Activated CD4-positive, alpha-beta T cell treated with anti-CD3 and anti-CD28 coated beads, Interleukin-2, amount 10 ng/mL, durations not matched to agents 24 days and 14 days (primary cell): ENCODE measurements around the gene EGFLAM. TPM values are rescaled to one million over a fixed set of nuclear protein-coding genes. Genes with fewer than 3 reads are reported as not detected.

Experiments used
- DNase-seq: peaks from one replicate; pipeline ENCODE4 v3.0.0; 2022
- H3K27ac Mint-ChIP-seq: one replicate; pipeline ENCODE4 v1.8.0; 2022; ENCODE audit warnings: mild to moderate bottlenecking, mixed read lengths
- H3K27me3 Mint-ChIP-seq: one replicate; pipeline ENCODE4 v1.8.0; 2022; ENCODE audit warnings: mixed read lengths
- H3K36me3 Mint-ChIP-seq: one replicate; pipeline ENCODE4 v1.8.0; 2022; ENCODE audit warnings: low read depth, mild to moderate bottlenecking, mixed read lengths
- H3K4me1 Mint-ChIP-seq: one replicate; pipeline ENCODE4 v1.8.0; 2021; ENCODE audit warnings: mixed read lengths
- H3K4me3 Mint-ChIP-seq: one replicate; pipeline ENCODE4 v1.8.0; 2022; ENCODE audit warnings: mild to moderate bottlenecking, moderate library complexity, mixed read lengths
- H3K9me3 Mint-ChIP-seq: one replicate; pipeline ENCODE4 v1.8.0; 2021; ENCODE audit warnings: mixed read lengths
- intact Hi-C: fragments of 100-400 bp; cut with micrococcal nuclease; formaldehyde crosslinking; loops from one replicate; pipeline ENCODE4 v1.15.1; 2023
- total RNA-seq: library from RNA; stranded (reverse); gene quantifications from 2 replicates; pipeline ENCODE4 v1.2.3, GENCODE V29; 2022

The EGFLAM gene
- total RNA-seq, 1 donor from 2014 or later = not detected

GRCh38 chr5:38360323-38361061, 102.1 kb downstream of the EGFLAM start:
- intact Hi-C loops = no loop called here
- Mint-ChIP-seq H3K4me1 (no peaks in the 10 kb centered on the region), H3K27ac (no peak overlapping the region), H3K36me3 (no peaks in the 10 kb centered on the region), H3K4me3 (no peak overlapping the region), H3K9me3 (no peaks in the 10 kb centered on the region), H3K27me3 (no peaks in the 10 kb centered on the region)
- no peak for DNase-seq

DNA sequence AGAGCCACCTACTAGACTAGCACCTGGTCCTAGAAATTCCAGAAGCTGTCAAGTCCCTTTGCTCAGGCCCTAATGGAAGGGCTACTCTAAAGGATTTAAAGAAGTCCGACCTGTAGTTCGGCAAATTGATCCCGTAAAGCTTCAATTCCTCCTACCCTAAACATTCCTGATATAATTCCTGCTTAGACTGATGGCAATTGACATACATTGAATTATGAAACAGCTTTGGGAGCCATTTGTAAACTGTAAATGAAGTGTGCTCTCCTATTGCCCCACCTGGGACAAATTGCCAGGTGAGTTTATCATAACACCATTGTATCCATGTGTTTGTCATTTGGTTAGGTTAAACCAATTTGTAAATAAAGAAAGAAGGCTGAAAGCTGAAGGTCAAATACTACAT, 104.4 kb downstream of the EGFLAM start:
- intact Hi-C loops = no loop called here
- Mint-ChIP-seq H3K27ac (no peak overlapping the region), H3K36me3 (no peaks in the 10 kb centered on the region), H3K4me1 (no peaks in the 10 kb centered on the region), H3K9me3 (no peaks in the 10 kb centered on the region), H3K27me3 (no peaks in the 10 kb centered on the region), H3K4me3 (no peak overlapping the region)
- DNase-seq = no peak

DNA sequence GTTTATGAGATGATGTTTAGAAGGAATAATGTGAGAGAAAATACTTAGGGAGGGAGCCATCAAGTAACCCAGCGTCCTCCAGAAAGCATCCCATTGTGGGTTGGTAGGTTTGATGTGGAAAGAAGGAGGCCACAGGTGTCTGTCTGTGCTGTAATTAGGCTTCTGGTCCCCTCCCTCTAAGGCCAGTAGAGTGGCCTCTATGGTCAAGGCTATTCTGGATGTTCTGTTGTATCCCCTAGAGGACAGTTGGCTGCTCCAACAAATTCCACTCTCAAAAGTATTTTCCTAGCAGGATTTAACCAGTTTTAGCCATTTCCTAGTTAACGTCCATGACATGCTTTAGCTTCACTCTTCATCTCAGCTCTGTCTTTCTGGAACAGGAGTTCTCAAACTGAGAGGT, 106.5 kb downstream of the EGFLAM start:
- Mint-ChIP-seq H3K4me1 (peaks cover 6% of the 10 kb centered on the region), H3K36me3 (no peaks in the 10 kb centered on the region), H3K9me3 (no peaks in the 10 kb centered on the region), H3K27ac (no peak overlapping the region), H3K4me3 (no peak overlapping the region), H3K27me3 (peaks cover 4% of the 10 kb centered on the region)
- intact Hi-C loops = no loop called here
- DNase-seq = no peak

- Mint-ChIP-seq H3K27ac (no peak overlapping the region), H3K4me1 (peaks cover 6% of the 10 kb centered on the region), H3K9me3 (no peaks in the 10 kb centered on the region), H3K4me3 (no peak overlapping the region), H3K27me3 (peaks cover 4% of the 10 kb centered on the region), H3K36me3 (no peaks in the 10 kb centered on the region)
- intact Hi-C loops = no loop called here
- DNase-seq = no peak
Measured at GRCh38 chr5:38367410-38367809, 109.1 kb downstream of the EGFLAM start.

DNA sequence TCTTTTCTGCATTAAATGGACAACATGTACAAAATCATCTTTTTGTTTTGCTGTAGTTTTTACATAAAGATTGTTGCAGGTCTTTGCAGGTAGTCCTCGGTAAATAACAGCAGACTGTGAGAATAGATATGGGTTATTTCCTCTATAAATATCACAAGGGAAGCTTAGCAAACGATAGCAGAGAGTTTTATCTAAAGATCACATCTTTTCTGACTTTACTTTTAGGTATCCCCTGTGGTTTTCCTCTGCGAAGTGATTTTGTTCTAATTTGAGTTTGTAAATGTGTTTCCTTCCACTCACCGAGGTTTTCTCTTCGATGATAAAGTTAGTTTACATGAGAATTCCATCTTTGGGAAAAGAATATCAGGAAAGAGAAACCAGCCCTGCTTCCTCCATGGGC, 109.6 kb downstream of the EGFLAM start:
- Mint-ChIP-seq H3K9me3 (no peaks in the 10 kb centered on the region), H3K27me3 (peaks cover 4% of the 10 kb centered on the region), H3K27ac (no peak overlapping the region), H3K4me1 (peaks cover 6% of the 10 kb centered on the region), H3K4me3 (no peak overlapping the region), H3K36me3 (no peaks in the 10 kb centered on the region)
- no peak for DNase-seq
- intact Hi-C loops = no loop called here

GRCh38 chr5:38369692-38370091, 111.3 kb downstream of the EGFLAM start:
- no peak overlapping the region for H3K27ac Mint-ChIP-seq
- H3K4me1 Mint-ChIP-seq = peaks cover 6% of the 10 kb centered on the region
- no peaks in the 10 kb centered on the region for H3K9me3 Mint-ChIP-seq
- H3K36me3 Mint-ChIP-seq = no peaks in the 10 kb centered on the region
- intact Hi-C loops = no loop called here
- no peak for DNase-seq
- H3K4me3 Mint-ChIP-seq = no peak overlapping the region
- peaks cover 4% of the 10 kb centered on the region for H3K27me3 Mint-ChIP-seq

- Mint-ChIP-seq H3K4me3 (no peak overlapping the region), H3K9me3 (no peaks in the 10 kb centered on the region), H3K36me3 (no peaks in the 10 kb centered on the region), H3K27ac (no peak overlapping the region), H3K27me3 (peaks cover 4% of the 10 kb centered on the region), H3K4me1 (peaks cover 6% of the 10 kb centered on the region)
- intact Hi-C loops = no loop called here
- no peak for DNase-seq
Measured at GRCh38 chr5:38370358-38371100, 112.2 kb downstream of the EGFLAM start.

- Mint-ChIP-seq H3K27me3 (peaks cover 4% of the 10 kb centered on the region), H3K4me3 (no peak overlapping the region), H3K9me3 (no peaks in the 10 kb centered on the region), H3K27ac (no peak overlapping the region), H3K36me3 (no peaks in the 10 kb centered on the region), H3K4me1 (peaks cover 9% of the 10 kb centered on the region)
- no peak for DNase-seq
- intact Hi-C loops = no loop called here
Measured at GRCh38 chr5:38371596-38371995, 113.2 kb downstream of the EGFLAM start.

DNA sequence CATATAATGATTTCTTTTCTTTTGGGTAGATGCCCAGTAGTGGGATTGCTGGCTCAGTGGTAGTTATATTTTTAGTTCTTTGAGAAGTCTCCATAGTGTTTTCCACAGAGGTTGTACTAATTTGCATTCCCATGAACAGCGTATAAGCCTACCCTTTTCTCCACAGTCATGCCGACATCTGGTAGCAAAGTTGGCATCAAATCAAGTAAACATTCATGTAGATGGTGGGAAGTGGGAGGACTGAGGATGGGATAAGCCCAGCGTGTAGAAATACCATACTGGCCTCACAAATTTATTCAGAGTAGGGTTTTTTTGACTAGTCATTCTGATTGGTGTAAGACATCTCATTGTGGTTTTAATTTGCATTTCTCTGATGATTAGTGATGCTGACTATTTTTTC, 115.4 kb downstream of the EGFLAM start:
- H3K27ac Mint-ChIP-seq = no peak overlapping the region
- peaks cover 3% of the 10 kb centered on the region for H3K4me1 Mint-ChIP-seq
- H3K27me3 Mint-ChIP-seq = peaks cover 8% of the 10 kb centered on the region
- H3K36me3 Mint-ChIP-seq = no peaks in the 10 kb centered on the region
- H3K4me3 Mint-ChIP-seq = no peak overlapping the region
- no peak for DNase-seq
- H3K9me3 Mint-ChIP-seq = no peaks in the 10 kb centered on the region
- intact Hi-C loops = no loop called here

- Mint-ChIP-seq H3K4me1 (peaks cover 3% of the 10 kb centered on the region), H3K4me3 (no peak overlapping the region), H3K9me3 (no peaks in the 10 kb centered on the region), H3K36me3 (no peaks in the 10 kb centered on the region), H3K27me3 (peaks cover 17% of the 10 kb centered on the region), H3K27ac (no peak overlapping the region)
- intact Hi-C loops = no loop called here
- no peak for DNase-seq
Measured at GRCh38 chr5:38375423-38375822, 117.1 kb downstream of the EGFLAM start.

DNA sequence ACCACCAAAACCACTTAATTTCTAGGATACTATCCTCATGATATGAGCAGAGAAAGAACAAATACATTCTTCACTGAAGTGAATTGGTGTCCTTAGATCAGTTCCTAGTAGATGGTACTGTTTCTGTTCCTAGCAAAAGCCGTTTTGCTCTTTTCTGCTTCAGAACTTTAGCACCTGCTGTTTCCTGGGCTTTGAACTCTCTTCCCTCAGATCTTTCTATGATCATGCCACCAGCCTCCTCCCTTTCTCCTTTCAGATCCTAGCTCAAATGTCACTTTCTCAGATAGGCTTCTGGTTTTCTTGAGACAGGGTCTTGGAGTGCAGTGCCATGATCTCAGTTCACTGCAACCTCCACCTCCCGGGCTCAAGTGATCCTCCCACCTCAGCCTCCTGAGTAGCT, 118.0 kb downstream of the EGFLAM start:
- Mint-ChIP-seq H3K36me3 (no peaks in the 10 kb centered on the region), H3K27me3 (peaks cover 20% of the 10 kb centered on the region), H3K4me3 (no peak overlapping the region), H3K9me3 (no peaks in the 10 kb centered on the region), H3K4me1 (peaks cover 3% of the 10 kb centered on the region), H3K27ac (no peak overlapping the region)
- intact Hi-C loops = no loop called here
- DNase-seq = no peak

DNA sequence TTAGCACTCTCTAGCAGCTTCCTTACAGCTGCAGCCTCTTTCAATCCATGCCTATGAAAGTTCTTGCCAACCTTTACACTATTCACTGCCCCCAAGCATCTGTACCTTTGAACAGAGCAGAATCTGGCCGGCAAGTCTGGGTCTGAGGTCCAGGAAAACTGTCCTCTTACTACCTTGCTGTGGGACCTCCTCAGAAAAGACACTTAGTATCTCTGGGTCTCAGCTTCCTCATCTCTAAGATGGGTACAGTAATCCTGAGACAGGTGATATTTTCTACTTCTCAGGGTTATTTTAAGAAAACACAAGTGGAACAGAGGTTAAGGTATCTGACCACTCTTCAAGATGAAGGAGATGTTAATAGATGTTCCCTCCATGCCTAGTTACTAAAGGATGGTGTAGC, 120.2 kb downstream of the EGFLAM start:
- Mint-ChIP-seq H3K27ac (no peak overlapping the region), H3K27me3 (peaks cover 23% of the 10 kb centered on the region), H3K4me3 (no peak overlapping the region), H3K4me1 (peaks cover 3% of the 10 kb centered on the region), H3K9me3 (no peaks in the 10 kb centered on the region), H3K36me3 (no peaks in the 10 kb centered on the region)
- intact Hi-C loops = no loop called here
- no peak for DNase-seq

DNA sequence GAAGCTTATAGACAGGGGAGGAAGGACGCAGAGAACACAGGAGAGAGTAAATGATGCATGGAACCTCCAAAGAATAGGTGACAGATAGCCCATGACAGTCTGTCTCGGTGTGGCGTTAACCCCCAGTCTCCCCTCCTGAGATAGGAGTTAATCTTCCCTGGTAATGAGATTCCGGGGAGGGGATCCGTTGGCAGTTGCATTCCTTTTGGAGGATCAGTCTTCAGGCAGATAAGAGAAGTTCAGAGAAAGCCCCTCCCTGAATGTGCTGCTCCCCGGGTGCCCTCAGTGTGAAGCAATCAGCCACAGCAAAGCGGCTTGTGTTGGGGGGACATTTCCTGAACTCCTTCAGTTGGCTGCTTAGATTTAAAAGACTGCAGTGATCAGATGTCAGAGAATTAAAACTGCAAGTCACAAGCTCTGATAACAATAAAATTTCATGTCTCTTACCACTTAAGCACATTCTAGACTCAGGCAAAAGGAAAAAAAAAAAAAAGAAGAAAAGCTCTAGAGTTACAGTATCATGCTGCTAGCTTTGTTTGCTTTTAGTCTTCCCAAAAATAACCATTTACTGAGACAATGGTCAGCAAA, 121.1 kb downstream of the EGFLAM start:
- Mint-ChIP-seq H3K36me3 (no peaks in the 10 kb centered on the region), H3K9me3 (no peaks in the 10 kb centered on the region), H3K27ac (no peak overlapping the region), H3K4me1 (peaks cover 3% of the 10 kb centered on the region), H3K4me3 (no peak overlapping the region), H3K27me3 (peaks cover 23% of the 10 kb centered on the region)
- no peak for DNase-seq
- intact Hi-C loops = no loop called here

- DNase-seq = no peak
- Mint-ChIP-seq H3K36me3 (no peaks in the 10 kb centered on the region), H3K27ac (no peak overlapping the region), H3K9me3 (no peaks in the 10 kb centered on the region), H3K4me1 (peaks cover 3% of the 10 kb centered on the region), H3K4me3 (no peak overlapping the region), H3K27me3 (peaks cover 23% of the 10 kb centered on the region)
- intact Hi-C loops = no loop called here
Measured at GRCh38 chr5:38380537-38380936, 122.2 kb downstream of the EGFLAM start.
